Aorta (tissue), 5 donors: Measurements from ENCODE around the gene MYOZ3. TPM values are rescaled to one million over a fixed set of nuclear protein-coding genes. Genes with fewer than 3 reads are reported as not detected.
A peak's percentile ranks its signal among the peaks of the same experiment; 100 is the strongest.

Source experiments
- ATAC-seq: fragments of 200-7000 bp; cut with Tn5 transposase; one replicate; pipeline ENCODE4 v1.9.1; 2022; ENCODE audit warnings: moderate library complexity; ENCODE audit not compliant: low FRiP score
- DNase-seq, 2 donors: peaks; one replicate each; pipeline ENCODE4 v3.0.0-alpha.2; 2020
- H3K27ac ChIP-seq, 2 donors: one replicate each; pipeline ENCODE4 v1.5.1; 2013; ENCODE audit warnings: low read length in 2 of 2, mild to moderate bottlenecking in 2 of 2, moderate library complexity in 2 of 2, control low read depth in 1 of 2, inconsistent platforms in 1 of 2, low read depth in 1 of 2
- H3K27me3 ChIP-seq, 2 donors: one replicate each; pipeline ENCODE4 v1.6.1; 2013; ENCODE audit warnings: control low read depth in 1 of 2, low read length in 1 of 2, mild to moderate bottlenecking in 1 of 2, moderate library complexity in 1 of 2; ENCODE audit not compliant: insufficient read depth in 2 of 2, control insufficient read depth in 1 of 2
- H3K36me3 ChIP-seq, 2 donors: one replicate each; pipeline ENCODE4 v1.6.1; 2013; ENCODE audit warnings: control low read depth in 1 of 2, low read length in 1 of 2, mild to moderate bottlenecking in 1 of 2; ENCODE audit not compliant: insufficient read depth in 2 of 2, control insufficient read depth in 1 of 2
- H3K4me1 ChIP-seq, 2 donors: one replicate each; pipeline ENCODE4 v1.6.1; 2013; ENCODE audit warnings: low read length in 2 of 2, control low read depth in 1 of 2, mild to moderate bottlenecking in 1 of 2, moderate library complexity in 1 of 2; ENCODE audit not compliant: insufficient read depth in 2 of 2, control insufficient read depth in 1 of 2
- H3K4me3 ChIP-seq, 2 donors: one replicate each; pipeline ENCODE4 v1.5.1; 2013; ENCODE audit warnings: low read length in 2 of 2, control low read depth in 1 of 2, mild to moderate bottlenecking in 1 of 2
- H3K9me3 ChIP-seq: one replicate; pipeline ENCODE4 v1.6.1; 2013; ENCODE audit warnings: mild to moderate bottlenecking, low read length; ENCODE audit not compliant: control insufficient read depth
- WGBS, 2 donors: extraction: QIAGEN DNeasy Blood & Tissue Kit; methylation state at CpG; one replicate each; pipeline ENCODE4 v1.1.7; 2013; 5-methylcytosine and 5-hydroxymethylcytosine counted together
- intact Hi-C, 2 donors: fragments of 100-400 bp; cut with DNase I; formaldehyde crosslinking; loops; one replicate each; pipeline versions ENCODE4 v1.14.2 to v1.15.0; 2022
- polyA plus RNA-seq, 2 donors: library from polyadenylated mRNA; stranded (reverse); fragments of 200-250 nt; gene quantifications; one replicate each; pipeline ENCODE4 v1.2.3, GENCODE V29; 2013
- total RNA-seq, 2 donors: library from RNA; stranded (reverse); fragmentation: NEBNext Ultra II Directional; extraction: Animal tissue kit (Norgen Biotek cat#: 25700); gene quantifications; one replicate each; pipeline ENCODE4 v1.2.1, GENCODE V29; 2021
- donor health status: healthy with polysubstance abuse.
- donor health status: Bipolar disorder and iron deficiency.
- donor health status: DM: no; HTN: no; CAD: no.
- donor health status: DM: no; HTN: no; CAD: no.
- donor health status: DM: yes; HTN: yes; CAD: no.

The MYOZ3 gene
- total and polyA plus RNA-seq, 4 donors, result 2.0 to 14.1 (median 2.7) TPM

DNA sequence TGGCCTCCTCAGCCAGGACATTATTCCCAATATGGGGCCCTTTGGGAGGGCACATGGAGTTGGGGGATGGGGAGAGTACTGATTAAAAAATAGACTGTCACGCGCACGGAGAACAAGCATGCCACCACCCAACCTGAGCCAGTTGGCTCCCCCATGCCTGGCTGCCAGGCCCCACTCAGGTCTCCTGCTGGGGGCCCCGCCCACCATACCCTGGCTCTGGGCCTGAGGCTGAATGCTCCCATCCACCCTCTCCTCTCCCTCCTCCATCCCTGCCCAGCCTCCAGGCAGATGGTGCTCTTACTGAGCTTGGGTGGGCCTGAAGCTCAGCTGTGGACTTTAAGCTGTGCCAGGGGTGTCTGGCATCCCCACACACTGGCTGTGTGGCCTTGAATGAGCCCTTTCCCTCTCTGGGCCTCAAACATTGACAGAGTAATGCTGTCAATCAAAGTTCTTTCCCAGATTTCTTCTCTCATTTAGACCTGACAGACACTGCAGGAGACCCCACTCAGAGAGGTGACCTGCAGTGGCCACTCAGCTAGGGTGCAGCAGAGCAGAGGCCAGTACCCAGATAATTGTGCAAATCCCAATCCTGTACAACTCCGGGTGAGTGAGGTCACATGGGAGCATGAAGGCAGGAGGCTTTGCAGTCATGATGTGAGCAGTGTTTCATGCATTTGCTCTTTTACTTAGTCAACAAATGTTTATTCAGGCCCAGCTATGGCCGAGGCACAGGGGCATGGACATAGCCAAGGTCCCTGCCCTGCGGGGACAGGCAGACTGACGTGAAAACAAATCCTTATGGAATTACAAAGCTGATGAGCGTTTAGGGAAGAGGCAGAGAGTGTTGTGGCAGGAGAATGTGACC, 30.4 kb upstream of the MYOZ3 start:
- ATAC-seq, result no peak
- peaks cover 3 to 4% of the 10 kb centered on the region in 2 donors for H3K36me3 ChIP-seq
- H3K4me3 ChIP-seq, result no peak overlapping the region
- intact Hi-C loops, result no loop called here
- no peaks in the 10 kb centered on the region for H3K27me3 ChIP-seq
- H3K4me1 ChIP-seq, result no peaks in the 10 kb centered on the region
- 3 to 10% methylated on average over 8 to 9 of the region's 9 CpGs for WGBS, 2 donors
- DNase-seq, result no peak
- peak overlapping the region in 1 of 2 donors; percentile 28 for H3K27ac ChIP-seq
- no peaks in the 10 kb centered on the region for H3K9me3 ChIP-seq

DNA sequence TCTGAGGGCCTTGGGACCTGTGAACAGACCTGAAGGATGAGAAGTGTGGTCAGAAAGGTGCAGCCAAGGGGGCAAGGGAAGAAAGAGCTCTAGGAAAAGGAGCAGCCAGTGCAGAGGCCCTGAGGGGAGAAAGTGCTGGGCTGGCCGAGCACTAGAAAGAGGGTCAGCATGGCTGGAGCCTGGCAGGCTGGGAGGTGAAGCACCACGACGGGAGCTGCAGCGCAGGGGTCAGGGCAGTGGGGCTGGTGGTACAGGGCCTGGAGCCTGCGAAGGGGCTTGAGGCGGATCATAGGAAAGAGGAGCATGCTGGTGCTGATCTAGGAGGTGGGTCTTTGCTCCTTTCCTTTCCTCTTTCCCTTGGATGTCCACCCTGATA, 29.7 kb upstream of the MYOZ3 start:
- intact Hi-C loops, result no loop called here
- Histone ChIP-seq H3K27me3 (no peaks in the 10 kb centered on the region), H3K27ac (peak overlapping the region in 1 of 2 donors; percentile 23), H3K4me3 (no peak overlapping the region), H3K36me3 (peaks cover 3 to 4% of the 10 kb centered on the region in 2 donors), H3K4me1 (no peaks in the 10 kb centered on the region), H3K9me3 (no peaks in the 10 kb centered on the region)
- DNase-seq, result no peak
- no peak for ATAC-seq
- WGBS, 2 donors, result 54 to 61% methylated on average over 6 of the region's 6 CpGs

DNA sequence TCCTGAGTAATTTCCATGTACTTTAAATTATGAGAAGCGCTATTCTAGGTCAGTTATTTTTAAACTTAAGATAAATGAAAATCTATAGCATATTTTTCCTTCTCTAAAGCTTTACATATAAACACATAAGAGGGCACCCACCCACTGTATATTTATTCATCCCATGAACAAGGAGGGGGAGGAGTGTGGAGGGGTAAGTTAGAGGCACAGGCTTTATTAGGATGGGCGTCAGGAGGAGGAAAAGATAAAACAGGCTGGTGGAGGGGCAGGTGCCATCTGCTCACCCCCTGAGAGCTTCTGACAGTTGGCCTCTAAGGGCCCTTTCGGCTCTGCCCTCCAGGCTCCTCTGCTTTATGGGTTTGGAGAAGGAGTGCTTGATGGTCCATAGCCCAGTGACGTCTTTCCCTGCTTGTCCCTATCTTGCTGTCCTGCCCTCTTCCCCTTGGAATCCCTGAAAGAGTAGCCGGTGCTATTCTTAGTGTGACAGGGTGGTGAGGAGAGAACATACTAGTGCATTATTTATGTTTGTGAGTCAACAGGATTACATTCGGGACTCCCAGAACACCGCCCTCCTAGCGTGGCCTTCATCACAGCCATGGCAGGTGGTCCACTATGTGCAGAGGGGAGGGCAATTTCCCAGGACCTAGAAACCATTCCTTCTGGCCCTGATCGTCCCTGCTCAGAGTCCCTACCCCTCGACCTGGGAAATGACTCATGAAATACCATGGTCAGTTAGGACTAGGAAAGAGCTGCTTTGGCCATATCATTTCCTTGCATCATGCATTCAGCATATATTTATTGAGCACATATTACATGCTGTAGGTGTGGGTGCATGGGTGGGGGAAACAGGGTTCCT, 28.5 kb upstream of the MYOZ3 start:
- H3K27ac ChIP-seq, result peak overlapping the region in 1 of 2 donors; percentile 65
- H3K9me3 ChIP-seq, result no peaks in the 10 kb centered on the region
- ATAC-seq, result no peak
- H3K36me3 ChIP-seq, result peaks cover 3 to 4% of the 10 kb centered on the region in 2 donors
- intact Hi-C loops, result no loop called here
- H3K27me3 ChIP-seq, result no peaks in the 10 kb centered on the region
- 25 to 26% methylated on average over 10 of the region's 10 CpGs for WGBS, 2 donors
- DNase-seq, result no peak
- no peaks in the 10 kb centered on the region for H3K4me1 ChIP-seq
- H3K4me3 ChIP-seq, result no peak overlapping the region

DNA sequence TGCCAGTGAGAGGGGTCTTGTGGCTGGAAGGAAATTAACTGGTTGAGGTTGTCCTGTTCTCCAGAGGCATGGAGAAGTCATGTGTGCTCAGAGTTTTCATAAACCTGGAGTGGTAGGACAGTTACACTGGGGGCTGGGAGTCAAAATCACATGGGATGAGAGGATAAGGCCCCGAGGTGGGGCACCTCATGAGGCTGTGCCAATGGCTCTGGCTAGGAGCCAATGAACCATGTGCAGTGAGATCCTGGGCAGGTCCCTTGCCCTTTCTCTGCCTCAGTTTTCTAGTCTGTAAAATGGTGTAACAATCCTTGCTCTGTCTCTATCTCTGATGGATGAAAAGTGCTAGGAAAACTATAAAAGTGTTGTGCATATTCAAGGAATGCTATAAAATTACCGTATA, 27.6 kb upstream of the MYOZ3 start:
- Histone ChIP-seq H3K36me3 (peaks cover 3 to 4% of the 10 kb centered on the region in 2 donors), H3K27me3 (no peaks in the 10 kb centered on the region), H3K27ac (no peak overlapping the region), H3K9me3 (no peaks in the 10 kb centered on the region), H3K4me3 (no peak overlapping the region), H3K4me1 (no peaks in the 10 kb centered on the region)
- ATAC-seq, result no peak
- intact Hi-C loops, result no loop called here
- WGBS, 2 donors, result 23 to 32% methylated on average over 2 of the region's 2 CpGs
- no peak for DNase-seq

DNA sequence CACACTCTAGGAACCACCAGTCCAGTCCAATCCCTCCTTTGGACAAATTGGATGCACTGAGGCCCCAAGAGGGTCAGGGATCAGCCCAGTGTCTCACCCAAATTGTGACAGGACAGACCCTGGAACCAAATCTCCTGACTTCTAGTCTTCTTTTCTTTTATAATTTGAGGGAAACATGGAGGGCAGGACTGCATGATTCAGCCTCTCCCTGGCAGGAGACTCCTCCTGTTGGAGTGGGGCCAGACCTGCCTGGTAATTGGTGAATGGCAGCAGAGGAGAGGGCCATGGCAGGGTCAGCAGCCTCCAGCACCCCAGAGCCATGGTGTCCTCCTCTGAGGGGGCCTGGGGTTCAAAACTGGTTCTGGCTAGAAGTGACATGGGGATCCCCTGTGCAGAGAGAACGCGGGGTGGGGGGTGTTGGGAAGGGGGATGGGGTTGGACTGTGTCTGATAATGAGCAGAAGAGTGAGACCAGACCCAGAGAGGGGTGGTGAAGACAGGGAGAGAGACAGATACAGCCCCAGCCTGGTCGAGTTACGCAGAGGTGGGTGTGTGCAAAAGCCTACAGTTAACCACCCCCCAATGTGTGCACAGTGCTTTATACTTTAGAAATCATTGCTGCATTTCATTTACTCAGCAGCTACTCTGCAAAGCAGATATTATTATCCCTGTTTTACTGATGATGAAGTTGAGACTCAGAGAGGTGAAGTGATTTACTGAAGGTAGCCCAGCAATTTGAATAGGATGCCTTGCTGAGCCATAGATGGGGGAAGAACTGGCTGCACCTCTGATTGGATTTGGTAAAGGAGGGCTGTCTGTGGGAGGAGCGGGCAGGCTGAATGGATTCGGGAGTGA, 24.4 kb upstream of the MYOZ3 start:
- intact Hi-C loops, result no loop called here
- Histone ChIP-seq H3K27me3 (no peaks in the 10 kb centered on the region), H3K4me3 (no peak overlapping the region), H3K4me1 (peaks cover 2 to 6% of the 10 kb centered on the region in 2 donors), H3K36me3 (peaks cover 3 to 4% of the 10 kb centered on the region in 2 donors), H3K27ac (peak overlapping the region in 1 of 2 donors; percentile 79), H3K9me3 (no peaks in the 10 kb centered on the region)
- ATAC-seq, result no peak
- 47 to 55% methylated on average over 6 of the region's 6 CpGs for WGBS, 2 donors
- peak; percentile 85 to 92 for DNase-seq

DNA sequence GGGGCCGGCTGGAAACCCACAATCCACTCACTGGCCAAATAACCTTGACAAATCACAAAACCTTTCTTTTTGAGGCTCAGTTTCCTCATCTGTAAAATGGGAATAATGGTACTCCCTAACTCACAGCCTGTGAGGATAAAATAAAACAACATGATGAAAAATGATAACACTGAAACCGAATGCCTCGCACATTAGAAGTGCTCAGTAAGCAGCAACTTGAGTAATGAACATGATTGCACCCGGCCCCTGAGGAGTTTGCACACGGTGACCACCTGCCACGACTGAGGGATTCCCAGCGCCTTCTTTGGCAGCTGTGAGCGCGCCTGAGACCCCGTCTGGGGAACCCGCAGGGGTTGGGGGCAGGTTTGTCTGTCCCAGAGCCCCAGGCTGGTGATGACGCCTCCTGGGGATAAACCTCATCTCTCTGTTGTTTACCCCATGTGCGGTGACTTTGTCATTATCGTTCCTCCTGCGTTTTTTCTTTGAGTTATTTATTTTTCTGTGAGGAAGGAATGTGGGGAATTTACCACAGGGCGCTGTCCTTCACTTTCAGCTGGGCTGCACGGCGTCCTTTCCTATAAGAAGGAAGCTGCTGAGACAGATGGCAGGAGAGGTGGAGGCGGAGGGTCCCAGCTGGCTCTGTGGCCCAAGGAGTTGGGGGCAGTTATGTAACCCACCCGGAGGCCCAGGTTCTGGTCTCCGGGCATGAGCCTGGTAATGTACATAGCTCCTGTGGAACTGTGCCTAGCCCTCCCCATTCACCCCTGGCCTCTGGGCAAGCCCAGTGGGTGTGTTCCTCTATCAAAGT, 23.6 kb upstream of the MYOZ3 start:
- DNase-seq, result peak in 1 of 2 donors; percentile 73
- H3K4me3 ChIP-seq, result no peak overlapping the region
- peaks cover 3 to 4% of the 10 kb centered on the region in 2 donors for H3K36me3 ChIP-seq
- intact Hi-C loops, result no loop called here
- 18% methylated on average over 21 of the region's 21 CpGs for WGBS, 2 donors
- H3K9me3 ChIP-seq, result no peaks in the 10 kb centered on the region
- H3K27ac ChIP-seq, result peak overlapping the region; percentile 34 to 79
- peaks cover 2 to 6% of the 10 kb centered on the region in 2 donors for H3K4me1 ChIP-seq
- no peaks in the 10 kb centered on the region for H3K27me3 ChIP-seq
- no peak for ATAC-seq

DNA sequence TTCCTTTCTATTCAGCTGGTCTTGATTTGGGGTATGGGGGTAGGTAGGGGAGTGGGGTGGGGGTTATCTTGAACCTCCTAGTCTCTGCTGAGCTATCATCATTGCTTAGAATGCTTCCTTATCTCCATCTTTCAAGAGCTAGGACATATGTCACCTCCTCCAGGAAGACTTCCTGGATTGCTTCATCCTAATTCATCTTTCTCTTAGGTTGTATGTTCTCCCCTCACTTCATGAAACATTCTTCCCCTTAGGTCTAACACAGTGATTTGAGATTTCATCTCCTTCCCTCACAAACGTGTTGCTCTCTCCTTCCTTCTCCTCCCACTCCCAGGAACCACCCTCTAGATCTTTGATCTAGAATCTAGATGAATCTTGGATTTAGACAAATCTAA, 23.0 kb upstream of the MYOZ3 start:
- ATAC-seq (no peak), DNase-seq (no peak)
- Histone ChIP-seq H3K27ac (peak overlapping the region; percentile 55 to 71), H3K9me3 (no peaks in the 10 kb centered on the region), H3K27me3 (no peaks in the 10 kb centered on the region), H3K4me1 (peaks cover 2 to 6% of the 10 kb centered on the region in 2 donors), H3K4me3 (no peak overlapping the region), H3K36me3 (peaks cover 0 to 4% of the 10 kb centered on the region in 2 donors)
- intact Hi-C loops, result no loop called here
- 0 to 6% methylated on average over 1 of the region's 1 CpG for WGBS, 2 donors
